H1 (cell line): ENCODE data around the gene CDIPT. TPM values are rescaled to one million over a fixed set of nuclear protein-coding genes. Genes with fewer than 3 reads are reported as not detected.
A peak's percentile ranks its signal among the peaks of the same experiment; 100 is the strongest.

ENCODE experiments used
- CTCF ChIA-PET: fragments of 300-600 bp; sonication (Branson Sonifier 250); formaldehyde crosslinking; loops from one replicate; lab custom pipeline; 2021; ENCODE audit not compliant: partially characterized antibody; lab: Charles Lee
- POLR2A ChIA-PET: fragments of 300-600 bp; sonication (Branson Sonifier 250); formaldehyde crosslinking; loops from one replicate; lab custom pipeline; 2021; ENCODE audit warnings: inconsistent platforms; ENCODE audit not compliant: partially characterized antibody; lab: Charles Lee
- DNase-seq, 2 experiments: peaks; one replicate each; pipeline versions ENCODE4 v3.0.0 to v3.0.0-alpha.2; 2010 to 2022; ENCODE audit warnings: low spot score in 2 of 2, low read depth in 1 of 2, mixed read lengths in 1 of 2
- FAIRE-seq: peaks from 2 replicates; lab custom pipeline; 2011; peaks lifted over from hg19 to GRCh38; lab: Jason Lieb, UNC
- H2AFZ ChIP-seq: 2 replicates; pipeline ENCODE4 v1.8.1; 2012; ENCODE audit warnings: low read length, inconsistent platforms
- H2AK5ac ChIP-seq: 2 replicates; pipeline ENCODE4 v1.6.1; 2013; ENCODE audit warnings: low read depth, low read length
- H2BK120ac ChIP-seq: replicated peaks from 2 replicates; pipeline ENCODE3; 2013; ENCODE audit warnings: low read depth, low read length, inconsistent platforms
- H2BK12ac ChIP-seq: 2 replicates; pipeline ENCODE4 v1.6.1; 2013; ENCODE audit warnings: low read depth, low read length
- H2BK15ac ChIP-seq: 2 replicates; pipeline ENCODE4 v1.6.1; 2013; ENCODE audit warnings: low read length
- H2BK20ac ChIP-seq: 2 replicates; pipeline ENCODE4 v1.6.1; 2013; ENCODE audit warnings: low read length
- H2BK5ac ChIP-seq: 2 replicates; pipeline ENCODE4 v1.6.1; 2013; ENCODE audit warnings: low read depth, low read length
- H3K14ac ChIP-seq: 2 replicates; pipeline ENCODE4 v1.6.1; 2013; ENCODE audit warnings: inconsistent platforms; ENCODE audit not compliant: insufficient read length
- H3K18ac ChIP-seq: 2 replicates; pipeline ENCODE4 v1.6.1; 2013; ENCODE audit warnings: low read length; ENCODE audit errors: extremely low read depth
- H3K23ac ChIP-seq: 2 replicates; pipeline ENCODE4 v1.6.1; 2013; ENCODE audit warnings: inconsistent platforms; ENCODE audit not compliant: insufficient read length
- H3K23me2 ChIP-seq: 2 replicates; pipeline ENCODE4 v1.6.1; 2013; ENCODE audit warnings: low read depth, low read length
- H3K27ac ChIP-seq: 2 replicates; pipeline ENCODE4 v1.6.1; 2011; ENCODE audit warnings: low read depth, low read length, inconsistent platforms
- H3K27me3 ChIP-seq, 4 experiments: replicated peaks in 1 of 4; 1 replicate in 1 of 4; 2 replicates in 3 of 4; pipeline versions ENCODE4 v1.6.1 to v1.8.1; 2011 to 2013; ENCODE audit warnings: low read length in 3 of 4, mild to moderate bottlenecking in 3 of 4, inconsistent platforms in 2 of 4, mixed read lengths in 2 of 4, moderate library complexity in 1 of 4; ENCODE audit not compliant: control insufficient read depth in 3 of 4, insufficient read depth in 3 of 4; ENCODE audit errors: extremely low read depth in 1 of 4
- H3K36me3 ChIP-seq, 4 experiments: 2 replicates each; pipeline versions ENCODE4 v1.6.1 to v1.8.1; 2011 to 2013; ENCODE audit warnings: mild to moderate bottlenecking in 4 of 4, low read length in 3 of 4, moderate library complexity in 2 of 4, control low read depth in 1 of 4, inconsistent platforms in 1 of 4; ENCODE audit not compliant: insufficient read depth in 4 of 4, control insufficient read depth in 2 of 4
- H3K4ac ChIP-seq: replicated peaks from 2 replicates; pipeline ENCODE3; 2013; ENCODE audit warnings: low read length, low read depth, mixed read lengths, inconsistent platforms; ENCODE audit not compliant: insufficient read length
- H3K4me1 ChIP-seq, 4 experiments: replicated peaks in 1 of 4; 1 replicate in 1 of 4; 2 replicates in 3 of 4; pipeline versions ENCODE4 v1.6.1 to v1.8.1; 2011 to 2013; ENCODE audit warnings: low read length in 3 of 4, inconsistent platforms in 2 of 4, mixed read lengths in 1 of 4; ENCODE audit not compliant: insufficient read depth in 4 of 4, control insufficient read depth in 3 of 4
- H3K4me2 ChIP-seq, 2 experiments: 2 replicates each; pipeline versions ENCODE4 v1.6.1 to v1.8.1; 2011 to 2013; ENCODE audit warnings: low read depth in 2 of 2, low read length in 2 of 2, control low read depth in 1 of 2, inconsistent platforms in 1 of 2, mild to moderate bottlenecking in 1 of 2; ENCODE audit not compliant: insufficient read depth in 1 of 2
- H3K4me3 ChIP-seq, 4 experiments: fragments of 200-600, 300-600 bp in 1 of 4; sonication (generic), shearing (Covaris generic), sonication (Bioruptor Twin) in 1 of 4; 2 replicates each; pipeline versions ENCODE4 v1.5.1 to v1.8.1; 2011 to 2016; ENCODE audit warnings: low read length in 4 of 4, low read depth in 3 of 4, control low read depth in 2 of 4, inconsistent platforms in 2 of 4, mild to moderate bottlenecking in 2 of 4, mixed read lengths in 1 of 4, moderate library complexity in 1 of 4; ENCODE audit not compliant: insufficient read depth in 2 of 4; ENCODE audit errors: extremely low read depth in 1 of 4
- H3K56ac ChIP-seq: replicated peaks from 2 replicates; pipeline ENCODE3; 2013; ENCODE audit warnings: low read depth, mild to moderate bottlenecking, mixed read lengths, low read length, inconsistent platforms; ENCODE audit not compliant: insufficient read length
- H3K79me1 ChIP-seq: 2 replicates; pipeline ENCODE4 v1.6.1; 2013; ENCODE audit warnings: low read depth, low read length, control low read depth
- H3K79me2 ChIP-seq, 2 experiments: 2 replicates each; pipeline versions ENCODE4 v1.6.1 to v1.8.1; 2012 to 2013; ENCODE audit warnings: low read length in 2 of 2, mild to moderate bottlenecking in 2 of 2, inconsistent platforms in 1 of 2; ENCODE audit not compliant: insufficient read depth in 2 of 2, control insufficient read depth in 1 of 2
- H3K9ac ChIP-seq, 4 experiments: replicated peaks in 1 of 4; 1 replicate in 1 of 4; 2 replicates in 3 of 4; pipeline versions ENCODE4 v1.6.1 to v1.8.1; 2011 to 2013; ENCODE audit warnings: low read depth in 3 of 4, low read length in 3 of 4, control low read depth in 2 of 4, mild to moderate bottlenecking in 2 of 4, moderate library complexity in 2 of 4, inconsistent platforms in 1 of 4; ENCODE audit errors: extremely low read depth in 1 of 4
- H3K9me3 ChIP-seq, 2 experiments: 2 replicates each; pipeline versions ENCODE4 v1.6.1 to v1.8.1; 2012 to 2013; ENCODE audit warnings: mild to moderate bottlenecking in 2 of 2, moderate library complexity in 2 of 2, control low read depth in 1 of 2, inconsistent platforms in 1 of 2, low read depth in 1 of 2, low read length in 1 of 2, mixed read lengths in 1 of 2; ENCODE audit not compliant: insufficient read depth in 2 of 2
- H4K20me1 ChIP-seq, 2 experiments: replicated peaks in 1 of 2; 2 replicates each; pipeline versions ENCODE3 to v1.8.1; 2011 to 2013; ENCODE audit warnings: inconsistent platforms in 2 of 2, low read length in 2 of 2, mild to moderate bottlenecking in 1 of 2; ENCODE audit not compliant: insufficient read depth in 2 of 2, control insufficient read depth in 1 of 2
- H4K5ac ChIP-seq: 2 replicates; pipeline ENCODE4 v1.6.1; 2013; ENCODE audit warnings: low read length, low read depth, mixed read lengths, inconsistent platforms; ENCODE audit not compliant: insufficient read length
- H4K8ac ChIP-seq: 2 replicates; pipeline ENCODE4 v1.8.0; 2013; ENCODE audit warnings: mild to moderate bottlenecking, moderate library complexity, low read length, inconsistent platforms; ENCODE audit not compliant: insufficient read depth; ENCODE audit errors: extremely low read depth
- H4K91ac ChIP-seq: replicated peaks from 2 replicates; pipeline ENCODE3; 2013; ENCODE audit warnings: low read length, mixed read lengths, inconsistent platforms; ENCODE audit not compliant: insufficient read length
- WGBS, 2 experiments: shearing (Covaris generic) in 1 of 2; methylation state at CpG; one replicate each; pipeline versions ENCODE4 v1.1.6 to v1.1.7; 2013 to 2015; ENCODE audit warnings: low lambda C conversion rate in 2 of 2, mixed read lengths in 2 of 2, inconsistent platforms in 1 of 2, low coverage in 1 of 2, missing lambda C conversion rate in 1 of 2; ENCODE audit not compliant: insufficient replicate concordance in 2 of 2, insufficient coverage in 1 of 2, insufficient read length in 1 of 2; ENCODE audit errors: extremely low coverage in 1 of 2, missing lambda C conversion rate in 1 of 2; 5-methylcytosine and 5-hydroxymethylcytosine counted together
- polyA plus RNA-seq, 7 experiments: library from polyadenylated mRNA; depleted of rRNA in 3 of 7; stranded (reverse) in 5 of 7; unstranded in 2 of 7; fragments of >200 nt in 5 of 7; fragments of 200-250 nt in 2 of 7; gene quantifications; 1 replicate in 5 of 7; 2 replicates in 1 of 7; 4 replicates in 1 of 7; pipeline versions ENCODE4 v1.2.1 to v1.2.3, GENCODE V29; 2011 to 2013; ENCODE audit warnings: missing spikeins in 2 of 7, mixed read lengths in 2 of 7
- total RNA-seq: library from RNA; stranded (reverse); fragmentation: NEBNext Ultra II Directional; extraction: Animal tissue kit (Norgen Biotek cat#: 25700); gene quantifications from 2 replicates; pipeline ENCODE4 v1.2.1, GENCODE V29; 2021

Gene CDIPT
- total and polyA plus RNA-seq, 2 of the 8 experiments (the other 6 are each of a cell fraction or from before 2014, with no cell fraction given) = 69.2 to 140 TPM

DNA sequence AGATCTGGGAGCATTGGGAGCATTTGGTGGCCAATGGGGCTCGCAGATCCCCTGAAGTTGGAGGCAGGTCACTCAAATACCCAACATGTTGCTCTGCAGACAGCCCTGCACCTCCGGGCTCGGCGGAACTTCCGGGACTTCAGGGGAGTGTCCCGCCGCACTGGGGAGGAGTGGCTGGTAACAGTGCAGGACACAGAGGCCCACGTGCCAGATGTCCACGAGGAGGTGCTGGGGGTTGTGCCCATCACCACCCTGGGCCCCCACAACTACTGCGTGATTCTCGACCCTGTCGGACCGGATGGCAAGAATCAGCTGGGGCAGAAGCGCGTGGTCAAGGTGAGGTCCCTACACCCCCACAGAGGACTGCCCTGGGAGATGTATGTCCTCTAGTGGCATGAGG lies 26.4 kb downstream of the CDIPT start:
- Histone ChIP-seq H3K79me2 (no peaks in the 10 kb centered on the region), H3K27me3 (no peaks in the 10 kb centered on the region), H3K36me3 (no peaks in the 10 kb centered on the region), H3K56ac (no peak overlapping the region), H3K27ac (no peak overlapping the region), H2BK5ac (no peak overlapping the region), H4K8ac (0 out of 2 replicates have a peak overlapping the region, but pooled peaks have one; percentile 85), H2BK15ac (no peak overlapping the region), H4K20me1 (no peaks in the 10 kb centered on the region), H3K18ac (no peak overlapping the region), H4K5ac (no peak overlapping the region), H3K9ac (no peak overlapping the region; a peak in 1 of 7 replicates), H3K9me3 (no peaks in the 10 kb centered on the region), H3K14ac (no peak overlapping the region), H2BK12ac (no peak overlapping the region), H3K4me1 (peaks cover 0 to 2% (median 0%) of the 10 kb centered on the region in 4 experiments; a peak in 1 of 7 replicates), H2BK120ac (no peak overlapping the region), H3K4me2 (no peak overlapping the region), H3K23me2 (no peaks in the 10 kb centered on the region), H4K91ac (no peak overlapping the region), H3K4me3 (no peak overlapping the region), H3K4ac (no peak overlapping the region), H2AK5ac (no peak overlapping the region), H2BK20ac (no peak overlapping the region), H3K79me1 (no peaks in the 10 kb centered on the region), H2AFZ (no peak overlapping the region), H3K23ac (no peak overlapping the region)
- FAIRE-seq (no peak), DNase-seq (no peak)
- ChIA-PET POLR2A (interaction anchor here (0.9 to 1.5 kb wide), 3 partner anchors 9 to 14 kb away, joined by 3 to 6 read pairs (median 4); no protein-coding TSS in a partner anchor), CTCF (interaction anchor here (0.9 to 3.6 kb wide), 2 partner anchors 11 to 25 kb away, joined by 4 to 27 read pairs; no protein-coding TSS in a partner anchor)
- 86% methylated on average over 15 of the region's 15 CpGs; no CpG with 5 or more reads in 1 of the 2 experiments for WGBS, 2 experiments
